GM18519 (cell line): ENCODE results near the gene FANCL.
"Not testable (repeated sequence)": the region's sequence is repeated elsewhere in the genome, so short reads cannot be mapped to it uniquely, and the experiment has no call there.

Experiments used
- ATAC-seq: cut with Tn5 transposase; IDR thresholded peaks from one replicate; pipeline ENCODE4 v1.9.1; 2021; ENCODE audit warnings: mild to moderate bottlenecking, moderate library complexity; ENCODE audit not compliant: unreplicated experiment, low FRiP score

FANCL gene

GRCh38 chr2:58207189-58207588 lies 33.9 kb downstream of the FANCL start:
- no peak for ATAC-seq

GRCh38 chr2:58206785-58207184 lies 34.3 kb downstream of the FANCL start:
- no peak for ATAC-seq

DNA sequence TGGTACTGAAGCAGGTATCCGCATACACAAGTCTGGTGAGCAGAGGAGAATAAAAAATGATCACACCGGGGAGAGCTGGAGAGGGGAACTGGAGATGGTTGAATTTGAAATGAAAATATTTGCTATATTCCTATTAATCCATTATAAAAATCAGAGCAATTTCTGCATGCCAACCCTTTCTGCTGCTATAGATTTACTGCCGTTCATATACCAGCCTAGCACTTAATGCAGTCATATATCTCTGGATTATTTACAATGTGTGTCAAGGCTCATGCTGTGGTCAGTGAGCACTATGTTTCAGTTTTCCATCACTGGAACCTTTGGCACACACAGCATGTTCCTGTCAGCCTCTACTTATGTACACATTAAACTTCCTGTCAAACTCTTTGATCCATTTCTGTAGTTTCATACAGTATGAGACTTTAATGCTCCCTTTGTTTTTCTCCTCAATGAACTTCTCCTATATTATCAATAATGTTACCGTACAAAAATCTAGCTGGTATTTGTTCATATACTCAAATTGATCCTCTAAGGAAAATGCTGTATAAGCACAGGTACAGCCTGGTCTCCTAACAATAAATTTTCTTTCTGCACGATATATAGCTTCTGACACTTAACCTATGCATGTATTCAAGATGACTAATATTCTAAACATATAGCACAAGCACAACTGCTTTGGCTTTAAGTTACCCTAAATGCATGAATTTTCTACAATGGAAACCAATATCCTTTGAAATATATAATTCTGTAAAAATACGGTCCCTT lies 36.7 kb downstream of the FANCL start:
- ATAC-seq = no peak

DNA sequence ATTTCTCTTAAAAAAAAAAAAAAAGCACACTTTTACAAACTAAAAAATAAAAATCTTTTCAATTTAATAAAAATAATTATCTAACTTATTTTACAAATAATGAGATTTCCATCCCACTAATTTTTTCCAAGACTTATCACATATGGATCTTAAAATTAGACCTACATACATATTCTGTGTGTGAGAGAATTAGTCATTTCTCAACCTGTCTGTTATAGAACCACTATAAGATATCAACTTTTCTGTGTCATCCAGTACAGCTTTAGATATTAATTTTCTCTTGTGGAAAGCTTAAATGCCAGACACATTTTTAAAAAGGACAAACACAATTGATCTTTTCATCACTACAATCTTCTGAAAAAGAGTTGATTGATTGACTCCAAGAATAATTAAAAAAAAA lies 38.1 kb downstream of the FANCL start:
- no peak for ATAC-seq

- ATAC-seq = no peak
Observed at GRCh38 chr2:58202404-58202803, 38.7 kb downstream of the FANCL start.

DNA sequence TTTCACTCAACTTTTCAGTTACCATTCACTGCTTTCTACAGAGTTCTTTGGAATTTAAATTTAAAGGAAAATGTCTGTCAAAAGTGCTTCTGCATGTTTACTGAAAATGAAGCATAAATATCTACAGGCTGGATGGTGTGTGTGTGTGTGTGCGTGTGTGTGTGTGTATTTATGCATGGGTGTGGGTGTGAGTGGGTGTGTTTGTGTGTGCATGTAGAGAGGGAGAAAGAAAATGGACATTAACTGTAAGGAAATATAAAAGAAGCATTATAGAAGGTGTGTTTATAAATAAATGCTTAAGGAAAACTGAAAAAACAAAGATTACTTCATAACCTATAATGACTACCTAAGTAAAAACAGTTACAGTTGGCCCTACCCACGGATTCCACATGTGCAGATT lies 43.2 kb downstream of the FANCL start:
- no peak for ATAC-seq

DNA sequence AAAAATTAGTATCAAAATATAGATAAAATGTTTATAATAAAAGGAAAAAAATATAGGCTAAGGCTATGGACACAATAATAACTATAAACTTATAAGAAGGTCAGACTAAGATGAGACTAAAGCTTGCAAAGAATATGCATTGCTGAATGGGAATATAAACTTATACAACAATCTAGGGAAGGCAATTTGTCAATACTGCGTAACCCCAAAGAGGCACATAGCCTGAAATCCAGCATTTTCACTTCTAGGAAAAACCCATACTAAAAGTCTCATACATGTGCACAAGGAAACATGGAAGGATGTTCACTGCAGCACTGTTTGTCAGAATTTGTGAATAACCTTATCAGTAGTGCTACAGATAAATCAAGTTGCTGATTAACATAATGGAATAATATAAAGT lies 45.5 kb downstream of the FANCL start:
- no peak for ATAC-seq

GRCh38 chr2:58194458-58194857 lies 46.7 kb downstream of the FANCL start:
- ATAC-seq = no peak

DNA sequence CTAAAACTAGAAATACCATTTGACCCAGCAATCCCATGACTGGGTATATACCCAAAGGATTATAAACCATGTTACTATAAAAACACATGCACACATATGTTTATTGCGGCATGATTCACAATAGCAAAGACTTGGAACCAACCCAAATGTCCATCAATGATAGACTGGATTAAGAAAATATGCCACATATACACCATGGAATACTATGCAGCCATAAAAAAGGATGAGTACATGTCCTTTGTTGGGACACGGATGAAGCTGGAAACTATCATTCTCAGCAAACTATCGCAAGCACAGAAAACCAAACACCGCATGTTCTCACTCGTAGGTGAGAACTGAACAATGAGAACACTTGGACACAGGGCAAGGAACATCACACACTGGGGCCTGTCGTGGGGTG lies 54.1 kb downstream of the FANCL start:
- ATAC-seq = not testable (repeated sequence)

GRCh38 chr2:58186501-58186900 lies 54.6 kb downstream of the FANCL start:
- no peak for ATAC-seq

GRCh38 chr2:58182527-58182926 lies 58.6 kb downstream of the FANCL start:
- no peak for ATAC-seq

GRCh38 chr2:58180635-58181034 lies 60.5 kb downstream of the FANCL start:
- no peak for ATAC-seq

DNA sequence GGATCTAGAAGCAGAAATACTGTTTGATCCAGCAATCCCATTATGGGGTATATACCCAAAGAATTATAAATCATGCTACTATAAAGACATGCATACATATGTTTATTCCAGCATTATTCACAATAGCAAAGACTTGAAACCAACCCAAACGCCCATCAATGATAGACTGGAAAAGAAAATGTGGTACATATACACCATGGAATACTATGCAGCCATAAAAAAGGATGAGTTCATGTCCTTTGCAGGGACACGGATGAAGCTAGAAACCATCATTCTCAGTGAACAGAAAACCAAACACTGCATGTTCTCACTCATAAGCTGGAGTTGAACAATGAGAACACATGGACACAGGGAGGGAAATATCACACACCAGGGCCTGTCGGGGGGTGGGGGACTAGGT lies 61.0 kb downstream of the FANCL start:
- not testable (repeated sequence) for ATAC-seq

DNA sequence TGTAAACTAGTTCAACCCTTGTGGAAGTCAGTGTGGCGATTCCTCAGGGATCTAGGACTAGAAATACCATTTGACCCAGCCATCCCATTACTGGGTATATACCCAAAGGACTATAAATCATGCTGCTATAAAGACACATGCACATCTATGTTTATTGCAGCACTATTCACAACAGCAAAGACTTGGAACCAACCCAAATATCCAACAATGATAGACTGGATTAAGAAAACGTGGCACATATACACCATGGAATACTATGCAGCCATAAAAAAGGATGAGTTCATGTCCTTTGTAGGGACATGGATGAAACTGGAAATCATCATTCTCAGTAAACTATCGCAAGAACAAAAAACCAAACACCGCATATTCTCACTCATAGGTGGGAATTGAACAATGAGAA lies 63.9 kb downstream of the FANCL start:
- not testable (repeated sequence) for ATAC-seq

DNA sequence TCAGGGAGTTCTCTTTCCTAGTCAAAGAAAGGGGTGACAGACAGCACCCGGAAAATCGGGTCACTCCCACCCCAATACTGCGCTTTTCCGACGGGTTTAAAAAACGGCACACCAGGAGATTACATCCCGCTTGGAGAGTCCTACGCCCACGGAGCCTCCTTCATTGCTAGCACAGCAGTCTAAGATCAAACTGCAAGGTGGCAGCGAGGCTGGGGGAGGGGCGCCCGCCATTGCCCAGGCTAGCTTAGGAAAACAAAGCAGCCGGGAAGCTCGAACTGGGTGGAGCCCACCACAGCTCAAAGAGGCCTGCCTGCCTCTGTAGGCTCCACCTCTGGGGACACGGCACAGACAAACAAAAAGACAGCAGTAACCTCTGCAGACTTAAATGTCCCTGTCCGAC lies 69.3 kb downstream of the FANCL start:
- not testable (repeated sequence) for ATAC-seq

DNA sequence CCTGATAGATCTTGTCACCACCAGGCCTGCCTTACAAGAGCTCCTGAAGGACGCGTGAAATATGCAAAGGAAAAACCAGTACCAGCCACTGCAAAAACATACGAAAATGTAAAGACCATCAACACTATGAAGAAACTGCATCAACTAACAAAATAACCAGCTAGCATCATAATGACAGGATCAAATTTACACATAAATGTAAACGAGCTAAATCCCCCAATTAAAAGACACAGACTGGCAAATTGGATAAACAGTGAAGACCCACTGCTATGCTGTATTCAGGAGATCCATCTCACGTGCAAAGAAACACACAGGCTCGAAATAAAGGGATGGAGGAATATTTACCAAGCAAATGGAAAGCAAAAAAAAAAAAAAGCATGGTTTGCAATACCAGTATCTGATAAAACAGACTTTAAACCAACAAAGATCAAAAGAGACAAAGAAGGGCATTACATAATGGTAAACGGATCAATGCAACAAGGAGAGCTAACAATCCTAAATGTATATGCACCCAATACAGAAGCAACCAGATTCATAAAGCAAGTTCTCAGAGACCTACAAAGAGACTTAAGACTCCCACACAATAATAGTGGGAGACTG lies 70.7 kb downstream of the FANCL start:
- not testable (repeated sequence) for ATAC-seq

- not testable (repeated sequence) for ATAC-seq
Observed at GRCh38 chr2:58169845-58170244, 71.3 kb downstream of the FANCL start.

GRCh38 chr2:58168130-58168529 lies 73.0 kb downstream of the FANCL start:
- ATAC-seq = not testable (repeated sequence)

DNA sequence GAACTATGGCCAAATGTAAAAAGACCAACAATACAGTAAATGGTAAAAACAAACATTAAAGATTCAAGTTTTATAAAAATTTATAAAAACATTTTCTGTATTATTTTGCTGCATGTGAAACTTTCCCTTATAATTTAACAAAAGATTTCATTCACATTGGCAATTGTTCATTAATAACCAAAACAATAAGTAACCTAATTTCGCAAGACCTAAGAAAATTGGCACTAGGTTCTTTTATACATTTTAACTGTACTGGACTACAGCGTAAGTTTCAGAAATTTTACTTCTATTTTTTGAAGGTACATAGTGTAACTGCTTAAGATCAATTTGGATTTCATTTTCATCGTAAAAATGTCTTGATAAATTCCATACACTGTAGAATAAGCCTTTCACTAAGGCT lies 77.2 kb downstream of the FANCL start:
- no peak for ATAC-seq

- ATAC-seq = no peak
Observed at GRCh38 chr2:58158481-58158880, 82.6 kb downstream of the FANCL start.

DNA sequence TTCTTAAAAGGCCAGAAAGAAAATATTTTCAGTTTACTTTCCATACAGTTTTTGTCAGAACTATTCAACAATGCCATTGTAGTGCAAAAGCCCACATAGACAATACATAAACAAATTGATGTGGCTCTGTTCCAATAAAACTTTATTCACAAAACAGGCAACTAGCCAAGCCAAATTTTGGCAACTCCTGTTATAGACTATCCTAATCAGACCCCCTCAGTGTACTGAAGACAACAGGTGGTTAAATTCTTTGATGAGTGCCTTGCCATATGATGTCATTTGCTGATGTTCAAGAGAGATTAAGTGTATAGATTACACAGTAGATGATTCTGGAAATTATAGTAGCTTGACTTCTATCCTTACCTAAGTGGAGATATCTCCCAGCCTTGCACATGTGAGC lies 83.4 kb downstream of the FANCL start:
- no peak for ATAC-seq

- ATAC-seq = no peak
Observed at GRCh38 chr2:58156780-58157179, 84.3 kb downstream of the FANCL start.
